OCI-LY1 (cell line): ENCODE data around the gene MAGI2.

Experiments
- H2AFZ ChIP-seq: fragments of 200-600 bp; sonication (generic), shearing (Covaris generic); 2 replicates; pipeline ENCODE4 v1.6.0; 2014; ENCODE audit warnings: antibody characterized with exemption, mild to moderate bottlenecking, low read length
- H3F3A ChIP-seq: fragments of 200-600 bp; sonication (generic), shearing (Covaris generic); 2 replicates; pipeline ENCODE4 v1.6.0; 2014; ENCODE audit warnings: mild to moderate bottlenecking, antibody characterized with exemption, low read length, moderate library complexity; ENCODE audit not compliant: insufficient read depth
- H3K27ac ChIP-seq: fragments of 200-600 bp; sonication (generic); 2 replicates; pipeline ENCODE4 v1.5.1; 2014; ENCODE audit warnings: low read length, mixed run types, mild to moderate bottlenecking, low read depth; ENCODE audit not compliant: poor library complexity, severe bottlenecking
- H3K27me3 ChIP-seq: fragments of 200-600 bp; sonication (generic); 2 replicates; pipeline ENCODE4 v1.6.0; 2014; ENCODE audit warnings: antibody characterized with exemption, mild to moderate bottlenecking, low read length, moderate library complexity; ENCODE audit not compliant: insufficient read depth
- H3K36me3 ChIP-seq: fragments of 200-600 bp; sonication (generic); 2 replicates; pipeline ENCODE4 v1.6.1; 2014; ENCODE audit warnings: mild to moderate bottlenecking, antibody characterized with exemption, low read length, moderate library complexity, mixed read lengths; ENCODE audit not compliant: insufficient read depth
- H3K4me1 ChIP-seq: fragments of 200-600 bp; sonication (generic); 2 replicates; pipeline ENCODE4 v1.5.1; 2014; ENCODE audit warnings: mild to moderate bottlenecking, low read length, moderate library complexity; ENCODE audit not compliant: insufficient read depth, severe bottlenecking
- H3K4me2 ChIP-seq: fragments of 200-600 bp; sonication (generic), shearing (Covaris generic); 2 replicates; pipeline ENCODE4 v1.6.1; 2014; ENCODE audit warnings: low read length
- H3K4me3 ChIP-seq: fragments of 200-600 bp; sonication (generic); 2 replicates; pipeline ENCODE4 v1.5.1; 2014; ENCODE audit warnings: low read length, low read depth, mild to moderate bottlenecking, mixed read lengths; ENCODE audit not compliant: poor library complexity, severe bottlenecking
- H3K79me2 ChIP-seq: fragments of 200-600 bp; shearing (Covaris generic); 2 replicates; pipeline ENCODE4 v1.6.1; 2016; ENCODE audit warnings: mixed run types, low read length, mixed read lengths; ENCODE audit not compliant: insufficient read depth
- H3K9ac ChIP-seq: fragments of 200-600 bp; sonication (generic), shearing (Covaris generic); 2 replicates; pipeline ENCODE4 v1.6.1; 2014; ENCODE audit warnings: mild to moderate bottlenecking, low read length, mixed read lengths
- H3K9me2 ChIP-seq: fragments of 200-600 bp; sonication (generic), shearing (Covaris generic); 2 replicates; pipeline ENCODE4 v1.6.1; 2014; ENCODE audit warnings: low read depth, mild to moderate bottlenecking, low read length, mixed read lengths
- H3K9me3 ChIP-seq: fragments of 200-600 bp; shearing (Covaris generic); 2 replicates; pipeline ENCODE4 v1.6.1; 2014; ENCODE audit warnings: low read length, mixed read lengths
- H4K20me1 ChIP-seq: fragments of 200-600 bp; sonication (generic), shearing (Covaris generic); 2 replicates; pipeline ENCODE4 v1.6.0; 2016; ENCODE audit warnings: mild to moderate bottlenecking, low read length; ENCODE audit not compliant: insufficient read depth
- CTCF ChIP-seq: fragments of 200-600 bp; sonication (generic), shearing (Covaris generic); IDR thresholded peaks from 2 replicates; pipeline ENCODE4 v1.5.1; 2017; ENCODE audit warnings: mild to moderate bottlenecking, antibody characterized with exemption, low read length, moderate library complexity, mixed read lengths
- EZH2 ChIP-seq: fragments of 200-600 bp; sonication (generic), shearing (Covaris generic); IDR thresholded peaks from 2 replicates; pipeline ENCODE4 v1.8.0; 2017; ENCODE audit warnings: borderline replicate concordance, mixed run types, mild to moderate bottlenecking, antibody characterized with exemption, low read length, moderate library complexity, mixed read lengths

Gene MAGI2

DNA sequence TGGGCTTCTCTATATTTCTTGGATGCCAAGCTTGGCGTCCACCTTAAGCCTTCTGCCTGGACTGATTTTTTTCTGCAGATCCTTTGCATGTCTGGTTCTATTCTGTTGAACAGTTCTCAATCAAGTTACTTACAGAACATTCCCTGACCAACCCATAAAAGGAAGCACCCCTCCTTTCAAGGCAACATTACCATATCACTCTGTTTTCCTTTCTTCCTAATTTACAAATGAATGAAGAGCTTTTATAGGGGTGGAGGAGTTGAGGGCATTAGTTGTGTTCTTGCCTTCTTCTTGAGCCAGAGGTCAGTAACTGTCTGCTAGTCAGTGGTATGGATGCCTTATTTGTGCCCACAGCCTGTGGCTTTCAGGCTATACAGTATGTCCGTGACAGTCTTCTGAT, 1293.9 kb downstream of the MAGI2 start:
- H3K4me2 ChIP-seq = no peak overlapping the region
- no peak overlapping the region for H2AFZ ChIP-seq
- H3K9me3 ChIP-seq = no peaks in the 10 kb centered on the region
- H3K4me3 ChIP-seq = no peak overlapping the region
- no peaks in the 10 kb centered on the region for H3K9me2 ChIP-seq
- no peaks in the 10 kb centered on the region for H3K4me1 ChIP-seq
- no peak overlapping the region for H3K27ac ChIP-seq
- no peaks in the 10 kb centered on the region for H3K27me3 ChIP-seq
- no peaks in the 10 kb centered on the region for H3K36me3 ChIP-seq
- TF ChIP-seq CTCF = no peak
- no peak for TF ChIP-seq EZH2
- no peaks in the 10 kb centered on the region for H4K20me1 ChIP-seq
- H3K9ac ChIP-seq = no peak overlapping the region
- no peaks in the 10 kb centered on the region for H3K79me2 ChIP-seq
- H3F3A ChIP-seq = no peaks in the 10 kb centered on the region

- Histone ChIP-seq H3K9me3 (no peaks in the 10 kb centered on the region), H3K79me2 (no peaks in the 10 kb centered on the region), H3K4me1 (no peaks in the 10 kb centered on the region), H4K20me1 (no peaks in the 10 kb centered on the region), H2AFZ (no peak overlapping the region), H3K4me2 (no peak overlapping the region), H3F3A (no peaks in the 10 kb centered on the region), H3K36me3 (no peaks in the 10 kb centered on the region), H3K9ac (no peak overlapping the region), H3K9me2 (no peaks in the 10 kb centered on the region), H3K4me3 (no peak overlapping the region), H3K27ac (no peak overlapping the region), H3K27me3 (no peaks in the 10 kb centered on the region)
- TF ChIP-seq CTCF = no peak
- TF ChIP-seq EZH2 = no peak
Measured at GRCh38 chr7:78153285-78153684, 1300.2 kb downstream of the MAGI2 start.

GRCh38 chr7:78151229-78151628, 1302.2 kb downstream of the MAGI2 start:
- Histone ChIP-seq H3K27me3 (no peaks in the 10 kb centered on the region), H3K36me3 (no peaks in the 10 kb centered on the region), H3K9me3 (no peaks in the 10 kb centered on the region), H3K9me2 (no peaks in the 10 kb centered on the region), H3K4me1 (no peaks in the 10 kb centered on the region), H3K79me2 (no peaks in the 10 kb centered on the region), H3K27ac (no peak overlapping the region), H3K9ac (no peak overlapping the region), H2AFZ (no peak overlapping the region), H3K4me2 (no peak overlapping the region), H4K20me1 (no peaks in the 10 kb centered on the region), H3F3A (no peaks in the 10 kb centered on the region), H3K4me3 (no peak overlapping the region)
- TF ChIP-seq EZH2 (no peak), CTCF (no peak)
